ENCODE data around the gene PRKAG2. TPM values are rescaled to one million over a fixed set of nuclear protein-coding genes. Genes with fewer than 3 reads are reported as not detected.

Gene PRKAG2
- total and polyA plus RNA-seq, 5 experiments from 2014 or later: 29.5 to 63.5 (median 34.1) TPM

DNA sequence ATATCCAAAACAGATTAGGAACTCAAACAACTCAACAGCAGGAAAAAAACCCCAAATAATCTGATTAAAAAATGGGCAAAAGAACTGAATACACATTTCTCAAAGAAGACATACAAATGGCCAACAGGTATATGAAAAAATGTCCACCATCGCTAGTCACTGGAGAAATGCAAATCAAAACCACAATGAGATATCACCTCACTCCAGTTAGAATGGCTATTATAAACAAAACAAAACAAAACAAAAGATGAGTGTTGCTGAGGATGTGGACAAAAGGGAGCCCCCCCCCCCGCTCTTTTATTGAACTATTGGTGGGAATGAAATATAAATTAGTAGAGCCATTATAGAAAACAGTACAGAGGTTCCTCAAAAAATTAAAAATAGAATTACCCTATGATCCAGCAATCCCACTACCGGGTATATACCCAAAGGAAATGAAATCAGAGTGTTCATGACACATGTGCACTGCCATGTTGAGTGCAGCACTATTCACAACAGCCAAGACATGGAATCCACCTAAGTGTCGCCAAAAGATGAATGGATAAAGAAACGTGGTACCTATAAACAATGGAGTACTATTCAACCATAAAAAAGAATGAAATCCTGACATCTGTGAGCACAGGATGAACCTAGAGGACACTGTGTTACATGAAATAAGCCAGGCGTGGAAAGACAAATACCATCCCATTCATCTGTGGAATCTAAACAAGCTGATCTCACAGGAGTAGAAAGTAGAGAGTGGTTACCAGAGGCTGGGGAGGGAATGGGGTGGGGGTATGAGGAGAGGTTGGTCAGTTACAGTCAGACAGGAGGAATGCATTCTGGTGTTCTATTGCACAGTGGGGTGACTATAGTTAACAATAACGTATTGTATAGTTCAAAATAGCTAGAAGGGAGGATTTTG is 279.1 kb downstream of the PRKAG2 start:
- POLR2A ChIA-PET: no interaction called here

DNA sequence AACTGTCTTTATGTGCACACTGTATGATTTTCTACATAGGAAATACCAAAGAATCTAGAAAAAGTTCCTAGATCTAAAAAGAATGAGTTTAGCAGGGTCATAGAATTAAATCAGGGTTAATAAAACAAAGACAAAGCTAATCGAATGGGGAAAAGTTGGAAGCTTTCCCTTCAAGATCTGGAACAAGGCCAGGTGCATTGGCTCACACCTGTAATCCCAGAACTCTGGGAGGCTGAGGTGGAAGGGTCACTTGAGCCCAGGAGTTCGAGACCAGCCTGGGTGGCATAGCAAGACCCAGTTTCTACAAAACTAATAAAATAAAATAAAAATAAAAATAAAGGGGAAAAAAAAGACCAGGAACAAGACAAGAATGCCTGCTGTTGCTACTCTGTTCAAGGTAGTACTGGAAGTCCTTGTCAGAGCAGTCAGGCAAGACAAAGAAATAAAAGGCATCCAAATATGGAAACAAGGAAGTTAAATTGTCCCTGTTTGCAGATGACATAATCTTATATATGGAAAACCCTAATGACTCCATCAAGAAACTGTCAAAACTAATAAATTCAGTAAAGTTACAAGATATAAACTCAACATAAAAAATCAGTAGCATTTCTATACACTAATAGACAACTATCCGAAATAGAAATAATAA is 281.1 kb downstream of the PRKAG2 start:
- no peaks in the 10 kb centered on the region for H3K9me3 Mint-ChIP-seq
- H3K36me3 Mint-ChIP-seq: peaks cover 0 to 42% (median 7%) of the 10 kb centered on the region in 3 donors
- H3K4me3 Mint-ChIP-seq: no peak overlapping the region
- POLR2A ChIA-PET: no interaction called here
- H3K27me3 Mint-ChIP-seq: no peaks in the 10 kb centered on the region
- H3K27ac Mint-ChIP-seq: peak overlapping the region in 1 of 10 donors; percentile 4
- ATAC-seq (no peak), DNase-seq (no peak)
- H3K4me1 Mint-ChIP-seq: peaks cover 16 to 32% (median 23%) of the 10 kb centered on the region in 4 donors

More for the DNA sequence above, 279.1 kb downstream of the PRKAG2 start:
- H3K27me3 Mint-ChIP-seq: no peaks in the 10 kb centered on the region
- no peak overlapping the region for H3K27ac Mint-ChIP-seq
- no peak for DNase-seq
- H3K4me3 Mint-ChIP-seq: no peak overlapping the region
- H3K36me3 Mint-ChIP-seq: peaks cover 0 to 41% (median 9%) of the 10 kb centered on the region in 3 donors
- no peaks in the 10 kb centered on the region for H3K9me3 Mint-ChIP-seq
- H3K4me1 Mint-ChIP-seq: peaks cover 16 to 32% (median 22%) of the 10 kb centered on the region in 4 donors
- no peak for ATAC-seq

DNA sequence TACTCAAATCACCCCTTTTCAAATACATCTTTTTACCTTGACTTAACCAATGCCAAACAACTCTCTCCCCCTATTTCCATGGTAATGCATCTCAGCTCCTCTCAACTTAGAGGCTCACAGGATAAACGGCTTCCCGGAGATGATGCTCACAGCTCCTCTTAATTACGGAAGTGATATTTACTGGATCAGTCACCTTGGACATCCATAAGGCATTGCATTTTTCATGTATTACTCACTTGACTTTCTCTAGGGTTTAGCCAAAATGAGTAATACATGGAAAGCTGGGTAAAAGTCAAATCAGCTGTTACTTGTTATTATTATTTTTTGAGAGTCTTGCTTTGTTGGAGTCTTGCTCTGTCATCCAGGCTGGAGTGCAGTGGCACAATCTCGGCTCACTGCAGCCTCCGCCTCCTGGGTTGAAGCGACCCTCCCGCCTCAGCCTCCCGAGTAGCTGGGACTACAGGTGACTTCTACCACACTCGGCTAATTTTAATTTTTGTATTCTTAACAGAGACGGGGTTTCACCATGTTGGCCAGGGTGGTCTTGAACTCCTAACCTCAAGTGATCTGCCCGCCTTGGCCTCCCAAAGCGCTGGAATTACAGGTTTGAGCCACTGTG is 283.9 kb downstream of the PRKAG2 start:
- ATAC-seq (no peak), DNase-seq (no peak)
- POLR2A ChIA-PET: no interaction called here
- Mint-ChIP-seq H3K4me3 (no peak overlapping the region), H3K4me1 (peaks cover 11 to 21% (median 14%) of the 10 kb centered on the region in 4 donors), H3K27ac (peak overlapping the region in 1 of 10 donors; percentile 63), H3K9me3 (no peaks in the 10 kb centered on the region), H3K27me3 (no peaks in the 10 kb centered on the region), H3K36me3 (peaks cover 0 to 45% (median 9%) of the 10 kb centered on the region in 3 donors)

DNA sequence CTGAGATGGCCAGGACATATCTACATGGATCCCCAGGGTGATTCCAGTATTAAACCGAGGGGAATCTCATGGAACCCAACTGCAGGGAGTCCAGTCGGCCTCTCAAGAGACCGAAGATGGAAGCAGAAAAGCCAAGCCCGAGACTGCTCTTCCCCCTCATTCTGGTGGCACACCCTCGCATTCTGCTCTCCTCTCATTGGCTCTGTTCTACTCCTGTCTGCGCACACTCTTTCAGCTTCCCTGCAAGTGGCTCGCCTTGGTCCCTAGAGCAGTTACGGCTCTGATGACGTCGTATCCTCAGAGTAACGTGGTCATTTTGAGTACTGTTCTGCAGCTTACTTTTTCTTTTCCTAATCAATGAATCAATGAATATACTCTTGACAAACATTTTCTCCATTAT is 284.6 kb downstream of the PRKAG2 start:
- peaks cover 8 to 20% (median 13%) of the 10 kb centered on the region in 4 donors for H3K4me1 Mint-ChIP-seq
- DNase-seq (no peak), ATAC-seq (no peak)
- H3K9me3 Mint-ChIP-seq: no peaks in the 10 kb centered on the region
- POLR2A ChIA-PET: no interaction called here
- H3K27me3 Mint-ChIP-seq: no peaks in the 10 kb centered on the region
- no peak overlapping the region for H3K4me3 Mint-ChIP-seq
- peaks cover 0 to 51% (median 9%) of the 10 kb centered on the region in 3 donors for H3K36me3 Mint-ChIP-seq
- H3K27ac Mint-ChIP-seq: peak overlapping the region in 3 of 10 donors; percentile 63 to 83 (median 68)

DNA sequence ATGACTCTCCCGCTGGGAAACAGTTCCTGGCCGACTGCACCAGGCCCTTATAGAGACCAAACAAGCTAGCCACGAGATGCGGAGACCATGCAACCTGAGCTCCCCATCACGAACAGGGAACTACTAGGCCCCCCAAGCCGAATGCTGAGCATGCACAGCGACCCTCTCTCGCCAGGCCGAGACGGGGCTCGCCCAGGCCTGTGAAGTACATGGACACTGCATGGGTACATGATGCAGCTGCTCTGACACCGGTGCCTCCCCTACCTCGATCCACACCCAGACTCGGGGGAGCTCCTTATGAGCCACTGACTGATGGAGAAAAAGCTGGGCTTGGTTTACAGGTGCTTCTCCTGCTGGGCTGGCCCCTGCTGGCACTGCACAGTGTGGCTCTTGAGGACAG is 285.0 kb downstream of the PRKAG2 start:
- DNase-seq (no peak), ATAC-seq (no peak)
- Mint-ChIP-seq H3K36me3 (peaks cover 0 to 56% (median 9%) of the 10 kb centered on the region in 3 donors), H3K4me1 (peaks cover 4 to 15% (median 11%) of the 10 kb centered on the region in 4 donors), H3K27ac (no peak overlapping the region), H3K27me3 (no peaks in the 10 kb centered on the region), H3K9me3 (no peaks in the 10 kb centered on the region), H3K4me3 (no peak overlapping the region)
- POLR2A ChIA-PET: no interaction called here

DNA sequence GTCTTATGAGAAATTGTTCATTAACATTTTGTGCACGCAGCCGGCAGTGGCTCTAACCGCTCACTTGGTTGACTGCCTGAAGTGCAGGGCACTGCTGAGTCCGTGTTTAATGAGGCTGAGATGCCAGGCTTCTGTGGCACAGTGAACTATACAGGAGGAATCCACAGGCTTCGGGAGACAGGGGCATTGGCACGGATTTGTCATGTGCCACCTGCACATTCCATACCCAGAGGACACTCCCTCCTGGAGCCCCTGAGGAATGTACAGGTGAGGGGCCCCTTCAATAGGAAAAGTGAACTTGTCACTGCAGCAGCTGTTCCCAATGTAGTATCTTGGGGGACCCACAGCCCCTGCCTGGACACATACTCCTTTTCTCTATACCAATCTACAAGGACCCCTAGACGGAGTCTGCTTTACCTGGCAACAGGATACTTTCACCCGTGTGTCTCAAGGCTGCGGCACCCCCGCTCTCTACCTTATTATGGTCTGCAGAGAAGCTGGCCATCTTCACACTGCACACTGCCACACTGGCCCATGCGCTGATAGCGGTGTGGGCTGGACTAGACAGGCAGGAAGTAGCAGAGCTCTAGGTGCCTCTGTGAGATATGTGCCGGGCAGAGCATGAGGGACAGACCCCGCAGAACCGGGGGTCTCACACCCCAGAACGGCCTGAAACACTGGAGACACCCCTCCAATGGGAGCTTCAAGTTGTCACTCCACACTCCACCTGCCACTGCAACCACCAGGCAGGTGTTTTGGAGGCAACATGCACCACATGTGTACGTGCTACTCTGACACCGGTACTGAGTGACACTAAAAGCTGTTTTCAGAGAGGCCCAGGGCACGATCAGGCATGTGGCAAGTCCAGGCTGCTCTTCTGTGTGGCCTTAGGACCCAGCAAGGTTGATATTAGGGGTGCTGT is 285.8 kb downstream of the PRKAG2 start:
- no peak for ATAC-seq
- peaks cover 4 to 63% (median 11%) of the 10 kb centered on the region in 3 donors for H3K36me3 Mint-ChIP-seq
- H3K27ac Mint-ChIP-seq: peak overlapping the region in 2 of 10 donors; percentile 48 to 63
- POLR2A ChIA-PET: no interaction called here
- H3K9me3 Mint-ChIP-seq: no peaks in the 10 kb centered on the region
- H3K27me3 Mint-ChIP-seq: no peaks in the 10 kb centered on the region
- no peak overlapping the region for H3K4me3 Mint-ChIP-seq
- DNase-seq: no peak
- H3K4me1 Mint-ChIP-seq: peaks cover 2 to 17% (median 10%) of the 10 kb centered on the region in 4 donors

DNA sequence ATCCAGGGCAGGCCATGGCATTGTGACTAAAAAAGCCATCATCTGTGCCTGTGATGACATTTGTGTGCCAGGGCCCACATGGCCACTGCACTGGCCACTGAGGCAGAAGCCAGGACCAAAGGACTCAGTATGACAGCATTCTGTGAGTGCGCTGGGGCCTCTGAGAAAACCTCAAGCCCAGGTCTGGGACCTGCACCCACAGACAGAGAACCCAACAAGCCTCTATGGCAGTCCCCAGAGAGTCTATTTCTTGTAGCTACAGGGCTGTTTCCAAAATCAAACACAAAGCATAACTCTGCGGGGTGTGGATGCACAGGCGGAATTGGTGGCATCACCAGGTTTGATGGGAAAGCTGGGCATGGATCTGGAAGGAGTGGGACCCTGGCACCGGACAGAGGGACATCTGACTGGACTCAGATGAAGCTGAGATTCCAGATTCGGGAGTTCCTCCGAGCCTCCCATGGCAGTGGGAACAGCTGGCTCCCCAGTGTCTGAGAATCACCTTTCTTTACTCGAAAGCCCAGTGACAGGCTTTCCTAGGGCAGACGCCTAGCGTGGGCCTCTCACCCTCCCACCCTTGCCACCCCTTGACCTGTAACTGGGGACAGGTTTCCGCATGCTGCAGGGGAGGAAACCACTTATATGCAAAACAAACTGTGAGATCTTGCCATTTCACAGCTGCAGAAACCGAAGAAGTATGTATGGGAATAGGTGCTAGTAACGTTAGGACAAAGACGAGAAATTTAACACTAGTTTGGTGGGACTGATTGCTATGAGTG is 286.7 kb downstream of the PRKAG2 start:
- Mint-ChIP-seq H3K27ac (peak overlapping the region in 3 of 10 donors; percentile 12 to 71 (median 15)), H3K27me3 (no peaks in the 10 kb centered on the region), H3K4me1 (peaks cover 0 to 15% (median 9%) of the 10 kb centered on the region in 4 donors), H3K9me3 (no peaks in the 10 kb centered on the region), H3K4me3 (no peak overlapping the region), H3K36me3 (peaks cover 4 to 66% (median 11%) of the 10 kb centered on the region in 3 donors)
- DNase-seq: no peak
- no peak for ATAC-seq
- POLR2A ChIA-PET: no interaction called here

DNA sequence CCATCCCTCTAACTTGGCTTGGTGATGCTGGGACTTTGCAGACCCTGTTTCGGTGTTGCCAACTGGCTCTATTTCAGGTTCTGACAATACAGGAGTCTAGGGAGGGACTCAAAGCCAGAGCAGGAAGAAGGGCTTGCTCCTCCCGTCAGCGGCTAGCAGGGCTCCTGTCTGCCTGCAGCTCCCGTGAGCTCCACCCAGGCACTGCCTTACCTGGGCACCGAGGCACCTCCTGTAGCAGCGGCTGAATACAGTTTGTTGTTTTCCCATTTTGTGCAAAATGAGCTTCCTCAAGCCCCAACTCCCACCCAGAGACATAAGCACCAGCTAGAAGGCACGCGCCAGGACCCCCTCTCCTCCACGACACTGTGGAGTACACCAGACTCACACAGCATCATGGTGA is 287.9 kb downstream of the PRKAG2 start:
- POLR2A ChIA-PET: no interaction called here
- H3K36me3 Mint-ChIP-seq: peaks cover 4 to 61% (median 17%) of the 10 kb centered on the region in 3 donors
- H3K4me1 Mint-ChIP-seq: peaks cover 0 to 15% (median 9%) of the 10 kb centered on the region in 4 donors
- ATAC-seq: no peak
- no peaks in the 10 kb centered on the region for H3K9me3 Mint-ChIP-seq
- no peak for DNase-seq
- H3K4me3 Mint-ChIP-seq: no peak overlapping the region
- H3K27me3 Mint-ChIP-seq: no peaks in the 10 kb centered on the region
- peak overlapping the region in 3 of 10 donors; percentile 12 to 62 (median 18) for H3K27ac Mint-ChIP-seq

DNA sequence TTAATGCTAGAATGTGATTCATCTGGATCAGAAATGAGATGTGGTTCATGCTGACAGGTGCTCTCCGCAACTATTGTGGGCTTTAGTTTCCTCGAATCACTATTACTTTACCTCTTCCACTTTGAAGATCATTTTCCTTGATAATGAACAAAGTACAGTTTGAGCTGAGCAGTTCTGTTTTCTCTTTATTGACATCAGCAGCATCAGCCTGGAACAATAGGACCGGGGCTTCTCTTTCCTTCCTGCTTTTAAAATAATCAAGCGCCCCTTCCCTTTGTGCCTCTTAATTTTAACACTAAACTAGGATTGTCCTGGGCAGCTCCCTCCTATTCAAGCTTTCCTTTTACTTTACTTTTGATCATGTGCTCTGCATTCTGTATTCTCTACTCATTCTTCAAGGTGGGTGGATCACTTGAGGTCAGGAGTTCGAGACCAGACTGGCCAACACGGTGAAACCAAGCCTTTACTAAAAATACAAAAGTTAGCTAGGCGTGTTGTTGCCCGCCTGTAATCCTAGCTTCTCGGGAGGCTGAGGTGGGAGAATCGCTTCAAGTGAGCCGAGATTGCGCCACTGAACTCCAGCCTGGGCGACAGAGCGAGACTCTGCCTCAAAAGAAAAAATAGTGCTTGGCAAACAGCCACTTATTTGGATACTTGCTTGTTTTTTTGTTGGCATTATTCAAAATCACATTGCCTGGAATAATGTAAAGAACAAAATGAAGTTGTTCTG is 290.2 kb downstream of the PRKAG2 start:
- Mint-ChIP-seq H3K27ac (peak overlapping the region in 2 of 10 donors; percentile 38 to 57), H3K4me3 (no peak overlapping the region), H3K4me1 (peaks cover 0 to 13% (median 8%) of the 10 kb centered on the region in 4 donors), H3K9me3 (no peaks in the 10 kb centered on the region), H3K36me3 (peaks cover 4 to 49% (median 12%) of the 10 kb centered on the region in 3 donors), H3K27me3 (no peaks in the 10 kb centered on the region)
- POLR2A ChIA-PET: no interaction called here
- ATAC-seq (no peak), DNase-seq (no peak)

DNA sequence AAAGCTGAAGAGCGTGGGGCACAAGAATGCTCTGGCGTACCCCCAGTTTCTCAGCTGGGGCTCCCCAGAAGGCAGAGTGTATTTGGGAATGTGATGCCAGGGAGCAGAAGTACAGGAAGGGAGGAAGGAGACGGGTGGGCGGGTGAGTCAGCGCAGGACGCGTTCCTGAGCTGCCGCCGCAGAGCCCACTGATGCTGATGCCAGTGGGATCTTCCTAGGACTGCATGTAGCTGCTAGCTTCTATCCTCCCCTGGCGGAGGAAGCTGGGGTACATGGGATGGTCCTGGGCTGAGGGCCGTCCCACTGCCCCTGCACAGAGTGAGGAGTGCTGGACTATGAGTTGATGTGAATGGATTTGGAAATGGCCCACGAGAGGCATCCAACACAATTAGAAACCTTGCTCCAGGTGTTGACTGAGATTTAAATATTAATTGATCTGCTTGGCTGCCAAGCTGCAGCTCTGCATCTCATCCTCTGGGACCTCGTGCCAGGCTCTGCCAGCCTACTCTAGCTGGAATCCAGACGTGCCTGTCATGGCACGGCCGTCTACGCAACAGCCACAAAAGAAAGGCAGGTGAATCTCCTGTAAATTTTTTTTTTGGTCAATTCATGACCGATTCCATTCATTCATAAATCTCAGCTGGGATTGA is 291.0 kb downstream of the PRKAG2 start:
- peaks cover 4 to 48% (median 15%) of the 10 kb centered on the region in 3 donors for H3K36me3 Mint-ChIP-seq
- no peak overlapping the region for H3K27ac Mint-ChIP-seq
- no peaks in the 10 kb centered on the region for H3K27me3 Mint-ChIP-seq
- ATAC-seq (no peak), DNase-seq (no peak)
- peak overlapping the region in 1 of 10 donors; percentile 53 for H3K4me3 Mint-ChIP-seq
- H3K4me1 Mint-ChIP-seq: peaks cover 0 to 13% (median 9%) of the 10 kb centered on the region in 4 donors
- POLR2A ChIA-PET: no interaction called here
- no peaks in the 10 kb centered on the region for H3K9me3 Mint-ChIP-seq
